PC-3 (cell line): ENCODE results near the gene PAFAH2. TPM values are rescaled to one million over a fixed set of nuclear protein-coding genes. Genes with fewer than 3 reads are reported as not detected.
A peak's percentile ranks its signal among the peaks of the same experiment; 100 is the strongest.

Experiments used
- ATAC-seq: fragments of 200-7000 bp; cut with Tn5 transposase; 2 replicates; pipeline ENCODE4 v1.9.1; 2020; ENCODE audit warnings: mild to moderate bottlenecking, moderate library complexity
- BruUV-seq: library from RNA; stranded (reverse); fragments of 400-500 nt; replicated peaks from 2 replicates; lab custom pipeline; 2021; lab: Mats Ljungman, UMichigan
- CTCF ChIA-PET: fragments of 300-600 bp; sonication (Branson Sonifier 250); formaldehyde crosslinking; loops from one replicate; lab custom pipeline; 2022; ENCODE audit warnings: antibody characterized with exemption; lab: Charles Lee
- POLR2A ChIA-PET: fragments of 300-600 bp; sonication (Branson Sonifier 250); formaldehyde crosslinking; loops from one replicate; lab custom pipeline; 2022; ENCODE audit warnings: antibody characterized with exemption; ENCODE audit not compliant: unreplicated experiment; lab: Charles Lee
- DNase-seq: peaks from one replicate; pipeline ENCODE4 v3.0.0-alpha.2; 2015
- H2AFZ ChIP-seq: fragments of 300-600 bp; sonication (generic); 2 replicates; pipeline ENCODE4 v1.6.0; 2016; ENCODE audit warnings: antibody characterized with exemption, low read length
- H3F3A ChIP-seq: fragments of 300-600 bp; sonication (generic); one replicate; pipeline ENCODE4 v1.6.0; 2017; ENCODE audit warnings: antibody characterized with exemption, low read length, control low read depth, mild to moderate bottlenecking; ENCODE audit not compliant: unreplicated experiment
- H3K27ac ChIP-seq: fragments of 300-600 bp; sonication (generic); 2 replicates; pipeline ENCODE4 v1.5.1; 2016; ENCODE audit warnings: mild to moderate bottlenecking, low read length
- H3K27me3 ChIP-seq: fragments of 300-600 bp; sonication (generic); 2 replicates; pipeline ENCODE4 v1.6.1; 2016; ENCODE audit warnings: low read length, mixed read lengths
- H3K36me3 ChIP-seq: fragments of 300-600 bp; sonication (generic); 2 replicates; pipeline ENCODE4 v1.6.1; 2016; ENCODE audit warnings: low read depth, mixed run types, low read length, mixed read lengths
- H3K4me1 ChIP-seq: fragments of 300-600 bp; sonication (generic); 2 replicates; pipeline ENCODE4 v1.5.1; 2016; ENCODE audit warnings: low read length; ENCODE audit not compliant: insufficient read depth
- H3K4me2 ChIP-seq: fragments of 300-600 bp; sonication (generic); 2 replicates; pipeline ENCODE4 v1.6.0; 2016; ENCODE audit warnings: low read length
- H3K4me3 ChIP-seq: fragments of 300-600 bp; sonication (generic); 2 replicates; pipeline ENCODE4 v1.5.1; 2016; ENCODE audit warnings: mild to moderate bottlenecking, low read length, mixed read lengths
- H3K79me2 ChIP-seq: fragments of 300-600 bp; sonication (generic); 2 replicates; pipeline ENCODE4 v1.6.1; 2017; ENCODE audit warnings: low read length, mixed read lengths
- H3K9ac ChIP-seq: fragments of 300-600 bp; sonication (generic); 2 replicates; pipeline ENCODE4 v1.6.0; 2016; ENCODE audit warnings: mild to moderate bottlenecking, low read length
- H3K9me2 ChIP-seq: fragments of 300-600 bp; sonication (generic); replicated peaks from 2 replicates; pipeline ENCODE4 v1.6.1; 2016; ENCODE audit warnings: mixed run types, low read length, mixed read lengths
- H3K9me3 ChIP-seq: fragments of 300-600 bp; sonication (generic); 2 replicates; pipeline ENCODE4 v1.6.1; 2016; ENCODE audit warnings: low read length, mixed read lengths
- H4K20me1 ChIP-seq: fragments of 300-600 bp; sonication (generic); 2 replicates; pipeline ENCODE4 v1.6.1; 2016; ENCODE audit warnings: low read length, mixed read lengths
- EZH2 ChIP-seq: fragments of 300-600 bp; sonication (generic); IDR thresholded peaks from one replicate; pipeline ENCODE4 v1.6.1; 2017; ENCODE audit warnings: antibody characterized with exemption, mild to moderate bottlenecking, low read length; ENCODE audit not compliant: unreplicated experiment
- EZH2phosphoT487 ChIP-seq: fragments of 300-600 bp; sonication (generic); IDR thresholded peaks from 2 replicates; pipeline ENCODE4 v1.6.1; 2018; ENCODE audit warnings: mild to moderate bottlenecking, antibody characterized with exemption, low read length, borderline replicate concordance
- intact Hi-C: fragments of 100-400 bp; cut with micrococcal nuclease; formaldehyde crosslinking; loops from 2 replicates; pipeline ENCODE4 v1.9.0; 2023
- total RNA-seq: library from RNA; depleted of rRNA; stranded (reverse); fragments of >200 nt; gene quantifications from 2 replicates; pipeline ENCODE4 v1.2.3, GENCODE V29; 2014
- TF ChIP-seq, protein P1 (sequence below): fragments of 300-600 bp; sonication (generic); conservative IDR thresholded peaks from 2 replicates; pipeline ENCODE4 v1.5.1; 2017; ENCODE audit warnings: antibody characterized with exemption, low read depth, mild to moderate bottlenecking, low read length

Gene PAFAH2
- total RNA-seq, 1 experiment from 2014 or later: 9.0 TPM

DNA sequence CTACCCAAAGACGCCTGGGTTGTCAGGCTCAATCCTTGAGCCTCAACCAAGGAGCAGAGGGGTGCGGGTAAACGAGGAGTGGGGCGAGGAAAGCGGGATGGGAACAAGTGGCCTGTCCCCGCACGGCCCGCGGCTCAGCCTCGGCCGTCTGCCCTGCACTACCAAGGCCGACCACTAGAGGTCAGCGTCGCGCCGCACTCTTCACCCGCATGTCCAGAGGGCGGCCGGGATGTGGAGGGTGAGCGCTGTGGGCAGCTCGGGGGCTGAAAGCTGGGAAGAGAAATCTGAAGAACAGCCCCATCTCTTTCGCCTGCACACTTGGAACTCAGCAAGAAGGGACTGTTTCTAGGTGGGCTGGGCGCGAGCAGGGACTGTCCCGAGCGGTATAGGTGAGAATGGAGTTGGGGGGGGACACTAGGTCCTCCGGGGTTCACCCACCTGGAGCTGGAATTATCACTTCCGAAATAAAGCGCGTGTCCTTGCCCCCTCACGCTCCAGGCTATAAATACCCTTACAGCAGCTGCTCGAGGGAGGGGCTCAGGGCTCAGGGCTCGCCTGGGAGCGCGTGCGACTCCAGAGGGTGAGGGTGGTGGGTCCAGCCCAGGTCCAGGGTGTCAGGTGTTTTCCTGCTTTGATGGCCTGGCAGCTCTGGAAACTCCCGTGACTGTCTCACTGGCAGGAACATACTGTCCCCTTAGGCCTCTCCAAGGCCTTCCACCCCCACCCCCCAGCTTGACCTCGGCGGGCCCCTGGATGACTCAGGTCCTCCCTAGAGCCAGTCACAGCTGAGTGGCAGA, 38.3 kb upstream of the PAFAH2 start:
- Histone ChIP-seq H3K4me3 (peak overlapping the region; percentile 80), H3K27me3 (no peaks in the 10 kb centered on the region), H3K27ac (0 out of 2 replicates have a peak overlapping the region, but pooled peaks have one; percentile 7), H3K4me1 (peaks cover 14% of the 10 kb centered on the region), H4K20me1 (no peaks in the 10 kb centered on the region), H3K36me3 (no peaks in the 10 kb centered on the region), H3K9me2 (no peaks in the 10 kb centered on the region), H3K9me3 (no peaks in the 10 kb centered on the region), H3F3A (no peaks in the 10 kb centered on the region), H3K9ac (peak overlapping the region; percentile 52), H3K4me2 (peak overlapping the region; percentile 88), H2AFZ (peak overlapping the region; percentile 93), H3K79me2 (no peaks in the 10 kb centered on the region)
- POLR2A ChIA-PET: interaction anchor here (0.6 kb wide), 1 partner anchor 208 kb away, joined by 3 read pairs; no protein-coding TSS in a partner anchor
- DNase-seq (peak; percentile 83), ATAC-seq (peak; percentile 82)
- no TSS peak for BruUV-seq
- CTCF ChIA-PET: interaction anchor here (1.0 to 2.5 kb wide), 3 partner anchors 69 to 141 kb away, joined by 4 to 27 read pairs (median 4); no protein-coding TSS in a partner anchor
- TF ChIP-seq EZH2phosphoT487: no peak
- TF ChIP-seq, protein P1, sequence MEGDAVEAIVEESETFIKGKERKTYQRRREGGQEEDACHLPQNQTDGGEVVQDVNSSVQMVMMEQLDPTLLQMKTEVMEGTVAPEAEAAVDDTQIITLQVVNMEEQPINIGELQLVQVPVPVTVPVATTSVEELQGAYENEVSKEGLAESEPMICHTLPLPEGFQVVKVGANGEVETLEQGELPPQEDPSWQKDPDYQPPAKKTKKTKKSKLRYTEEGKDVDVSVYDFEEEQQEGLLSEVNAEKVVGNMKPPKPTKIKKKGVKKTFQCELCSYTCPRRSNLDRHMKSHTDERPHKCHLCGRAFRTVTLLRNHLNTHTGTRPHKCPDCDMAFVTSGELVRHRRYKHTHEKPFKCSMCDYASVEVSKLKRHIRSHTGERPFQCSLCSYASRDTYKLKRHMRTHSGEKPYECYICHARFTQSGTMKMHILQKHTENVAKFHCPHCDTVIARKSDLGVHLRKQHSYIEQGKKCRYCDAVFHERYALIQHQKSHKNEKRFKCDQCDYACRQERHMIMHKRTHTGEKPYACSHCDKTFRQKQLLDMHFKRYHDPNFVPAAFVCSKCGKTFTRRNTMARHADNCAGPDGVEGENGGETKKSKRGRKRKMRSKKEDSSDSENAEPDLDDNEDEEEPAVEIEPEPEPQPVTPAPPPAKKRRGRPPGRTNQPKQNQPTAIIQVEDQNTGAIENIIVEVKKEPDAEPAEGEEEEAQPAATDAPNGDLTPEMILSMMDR: peak; percentile 96
- intact Hi-C loops: loop anchor here (1.0 to 2.0 kb wide), 2 partner anchors 69 to 109 kb away; no protein-coding TSS in a partner anchor

DNA sequence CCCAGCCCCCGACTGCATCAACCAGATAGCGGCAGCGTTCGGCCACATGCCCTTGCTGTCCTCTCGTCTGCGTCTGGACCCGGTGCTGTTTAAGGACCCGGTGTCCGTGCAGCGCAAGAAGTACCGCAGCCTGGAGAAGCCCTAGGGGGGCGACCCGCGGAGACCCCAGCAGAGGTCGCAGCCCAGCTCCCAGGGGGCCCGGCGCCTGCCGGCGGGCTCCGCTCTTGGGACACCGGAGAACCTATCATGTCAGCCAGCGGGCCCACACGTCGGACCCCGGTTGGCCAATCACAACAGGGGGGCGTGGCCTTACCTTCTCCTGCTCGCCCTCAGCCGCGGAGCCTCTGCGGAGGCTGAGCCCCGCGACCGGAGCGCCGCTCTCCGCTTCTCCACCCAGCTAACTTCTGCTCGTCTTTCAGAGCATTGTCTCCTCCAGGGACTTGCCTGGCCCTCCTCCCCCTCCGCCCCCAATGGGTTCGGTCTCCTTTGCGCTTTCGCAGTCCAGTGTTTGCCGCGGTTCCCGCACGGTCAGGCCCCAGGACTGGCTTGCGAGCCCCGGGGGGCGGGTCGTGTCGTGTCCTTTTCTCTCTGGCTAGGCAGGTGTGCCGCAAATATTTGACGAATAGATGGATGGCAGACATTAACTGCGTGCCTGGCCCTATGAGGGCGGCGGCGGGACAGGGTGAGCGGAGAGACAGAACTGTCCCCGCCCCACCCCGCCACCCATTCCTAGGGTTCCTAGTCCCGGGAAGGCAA, 37.5 kb upstream of the PAFAH2 start:
- ChIA-PET POLR2A (interaction anchor here (0.6 kb wide), 1 partner anchor 208 kb away, joined by 3 read pairs; no protein-coding TSS in a partner anchor), CTCF (interaction anchor here (1.4 to 2.5 kb wide), 3 partner anchors 109 to 140 kb away, joined by 4 to 27 read pairs (median 7); no protein-coding TSS in a partner anchor)
- intact Hi-C loops: loop anchor here (1.0 to 2.0 kb wide), 2 partner anchors 69 to 110 kb away; no protein-coding TSS in a partner anchor
- H3K27ac ChIP-seq: no peak overlapping the region
- H3K36me3 ChIP-seq: no peaks in the 10 kb centered on the region
- H3K4me2 ChIP-seq: peak overlapping the region; percentile 88
- peak; percentile 89 for DNase-seq
- H3K9ac ChIP-seq: peak overlapping the region; percentile 52
- TF ChIP-seq EZH2phosphoT487: no peak
- TF ChIP-seq EZH2: no peak
- TF ChIP-seq, protein P1: peak; percentile 16; the same call in 1 of the 2 replicates
- peaks cover 14% of the 10 kb centered on the region for H3K4me1 ChIP-seq
- H3K79me2 ChIP-seq: no peaks in the 10 kb centered on the region
- H4K20me1 ChIP-seq: no peaks in the 10 kb centered on the region
- H3F3A ChIP-seq: no peaks in the 10 kb centered on the region
- peak overlapping the region; percentile 93 for H2AFZ ChIP-seq
- no peaks in the 10 kb centered on the region for H3K27me3 ChIP-seq
- H3K9me3 ChIP-seq: no peaks in the 10 kb centered on the region
- TSS peak; percentile 66 for BruUV-seq
- H3K9me2 ChIP-seq: no peaks in the 10 kb centered on the region
- peak overlapping the region; percentile 80 for H3K4me3 ChIP-seq
- ATAC-seq: peak; percentile 90
